NCI-H460 (cell line): Measurements from ENCODE around the gene VENTX. TPM values are rescaled to one million over a fixed set of nuclear protein-coding genes. Genes with fewer than 3 reads are reported as not detected.

Source experiments
- DNase-seq: peaks from one replicate; pipeline ENCODE4 v3.0.0-alpha.2; 2016; ENCODE audit warnings: low read depth; ENCODE audit errors: extremely low read depth
- total RNA-seq: library from RNA; depleted of rRNA; stranded (reverse); fragments of >200 nt; shearing (Covaris generic); gene quantifications from 2 replicates; pipeline ENCODE4 v1.2.3, GENCODE V29; 2014; rRNA removed

The VENTX gene
- total RNA-seq, 1 experiment from 2014 or later, result not detected

GRCh38 chr10:133282846-133283390 is 45.3 kb downstream of the VENTX start:
- DNase-seq, result no peak

DNA sequence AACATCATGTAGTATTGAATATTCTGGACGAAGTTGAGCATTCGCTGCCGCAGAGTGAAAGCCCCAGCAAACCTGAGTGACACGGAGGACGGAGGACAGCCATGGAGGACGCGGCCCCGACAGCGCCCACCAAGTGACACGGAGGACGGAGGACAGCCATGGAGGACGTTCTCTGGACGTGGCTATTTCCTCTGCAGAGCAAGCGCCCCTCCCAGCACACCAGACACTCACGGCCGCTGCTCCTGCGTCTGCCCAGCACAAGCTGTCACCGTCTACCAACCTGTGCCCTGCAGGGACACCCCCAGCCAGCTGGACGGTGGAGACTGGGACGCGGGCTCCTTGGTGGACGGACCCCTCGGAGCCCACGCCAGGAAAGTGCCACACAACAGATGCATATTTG is 46.3 kb downstream of the VENTX start:
- no peak for DNase-seq

- no peak for DNase-seq
Measured at GRCh38 chr10:133285217-133285616, 47.6 kb downstream of the VENTX start.

DNA sequence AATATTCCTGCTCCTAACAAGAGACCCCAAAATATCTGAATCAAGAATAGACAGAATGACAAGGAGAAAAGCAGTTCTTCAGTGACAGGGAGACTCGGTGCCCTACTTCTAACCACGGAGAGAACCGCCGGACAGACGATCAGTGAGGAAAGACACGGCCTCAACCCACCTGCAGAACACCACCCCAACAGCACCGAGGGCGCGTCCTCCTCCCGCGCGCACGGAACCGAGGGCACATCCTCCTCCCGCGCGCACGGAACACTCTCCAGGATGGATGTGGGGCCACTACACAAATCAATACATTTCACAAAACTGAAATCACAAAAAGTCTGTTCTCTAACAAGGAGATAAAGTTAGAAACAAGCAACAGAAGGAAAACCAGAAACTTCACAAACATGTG is 48.7 kb downstream of the VENTX start:
- no peak for DNase-seq

DNA sequence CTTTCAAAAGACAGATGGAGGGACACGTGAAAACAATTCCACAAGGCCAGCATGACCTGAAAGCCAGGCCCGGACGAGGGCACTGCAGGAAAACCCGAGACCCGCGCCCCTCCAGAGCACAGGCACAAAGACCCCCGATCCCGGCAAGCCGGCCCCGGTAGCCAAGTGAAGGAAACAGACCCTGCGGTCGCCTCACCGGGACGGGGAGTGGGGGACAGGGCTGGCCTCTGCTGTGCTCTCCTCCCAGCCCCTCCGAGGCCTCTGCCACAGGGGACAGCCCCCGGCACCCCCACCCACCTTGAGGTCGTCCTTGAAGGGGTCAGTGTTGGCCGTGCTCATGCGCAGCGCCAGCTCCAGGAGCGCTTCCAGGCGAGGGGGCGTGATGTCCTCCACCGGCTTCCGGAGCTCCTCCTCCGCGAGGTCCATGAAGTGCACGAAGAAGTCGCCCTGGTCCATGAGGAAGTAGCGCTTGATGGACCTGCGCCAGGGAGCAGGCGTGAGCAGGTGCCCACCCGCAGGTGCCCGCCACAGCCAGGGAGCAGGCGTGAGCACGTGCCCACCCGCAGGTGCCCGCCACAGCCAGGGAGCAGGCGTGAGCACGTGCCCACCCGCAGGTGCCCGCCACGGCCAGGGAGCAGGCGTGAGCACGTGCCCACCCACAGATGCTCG is 50.3 kb downstream of the VENTX start:
- DNase-seq, result no peak

GRCh38 chr10:133289761-133290160 is 52.1 kb downstream of the VENTX start:
- DNase-seq, result no peak

Other genes with a start within 250 kb of the VENTX start
- gene ADGRA1, start 149.9 kb upstream of the VENTX start, total RNA-seq, result not detected in 2 replicates
- gene KNDC1, start 77.6 kb upstream of the VENTX start, total RNA-seq, result 0.09 and 1.1 TPM in 2 replicates
- not detected in 2 replicates for gene UTF1, start 7.6 kb upstream of the VENTX start, total RNA-seq
- gene ADAM8, start 39.0 kb downstream of the VENTX start, total RNA-seq, result 2.5 and 3.7 TPM in 2 replicates
- gene TUBGCP2, start 71.0 kb downstream of the VENTX start, total RNA-seq, result 52.9 and 55.9 TPM in 2 replicates
- gene ZNF511, start 71.1 kb downstream of the VENTX start, total RNA-seq, result 50.4 and 56.6 TPM in 2 replicates
- gene CALY, start 99.0 kb downstream of the VENTX start, total RNA-seq, result 0.20 TPM in 1 of 2 replicates, not detected in the other
- gene PRAP1, start 109.5 kb downstream of the VENTX start, total RNA-seq, result not detected in 2 replicates
- 5.0 and 7.2 TPM in 2 replicates for gene FUOM, start 120.2 kb downstream of the VENTX start, total RNA-seq
- 108 and 109 TPM in 2 replicates for gene ECHS1, start 135.5 kb downstream of the VENTX start, total RNA-seq
- 1.1 and 1.6 TPM in 2 replicates for gene PAOX, start 141.4 kb downstream of the VENTX start, total RNA-seq
- 16.6 and 27.1 TPM in 2 replicates for gene MTG1, start 156.3 kb downstream of the VENTX start, total RNA-seq
- not detected in 2 replicates for gene SPRN, start 186.8 kb downstream of the VENTX start, total RNA-seq
- 0.92 and 1.2 TPM in 2 replicates for gene SCART1, start 216.1 kb downstream of the VENTX start, total RNA-seq